Fibroblast of mammary gland (primary cell): Measurements from ENCODE around the gene AMBN.

Experiments
- DNase-seq: peaks from one replicate; pipeline ENCODE4 v3.0.0-alpha.2; 2010; ENCODE audit warnings: low read depth
- H3K4me3 ChIP-seq: 2 replicates; pipeline ENCODE4 v1.5.1; 2011; ENCODE audit warnings: low read depth, mild to moderate bottlenecking, low read length, moderate library complexity; ENCODE audit not compliant: control insufficient read depth
- CTCF ChIP-seq: conservative IDR thresholded peaks from 2 replicates; pipeline ENCODE4 v1.5.1; 2011; ENCODE audit warnings: low read depth, low read length, inconsistent platforms; ENCODE audit not compliant: control insufficient read depth, insufficient read depth

AMBN gene

GRCh38 chr4:70570796-70571195 is 21.3 kb upstream of the AMBN start:
- H3K4me3 ChIP-seq = no peak overlapping the region
- DNase-seq = no peak
- no peak for TF ChIP-seq CTCF

- no peak for TF ChIP-seq CTCF
- no peak overlapping the region for H3K4me3 ChIP-seq
- no peak for DNase-seq
Observed at GRCh38 chr4:70571772-70572171, 20.3 kb upstream of the AMBN start.

- no peak overlapping the region for H3K4me3 ChIP-seq
- no peak for DNase-seq
- TF ChIP-seq CTCF = no peak
Observed at GRCh38 chr4:70575964-70576363, 16.1 kb upstream of the AMBN start.

- H3K4me3 ChIP-seq = no peak overlapping the region
- DNase-seq = no peak
- TF ChIP-seq CTCF = no peak
Observed at GRCh38 chr4:70577220-70577927, 14.7 kb upstream of the AMBN start.

- TF ChIP-seq CTCF = no peak
- no peak overlapping the region for H3K4me3 ChIP-seq
- no peak for DNase-seq
Observed at GRCh38 chr4:70581980-70582379, 10.1 kb upstream of the AMBN start.

- no peak overlapping the region for H3K4me3 ChIP-seq
- DNase-seq = no peak
- TF ChIP-seq CTCF = no peak
Observed at GRCh38 chr4:70583952-70584834, 7.9 kb upstream of the AMBN start.
